Measurements from ENCODE around the gene ROPN1B.
"Not testable (repeated sequence)": the region's sequence is repeated elsewhere in the genome, so short reads cannot be mapped to it uniquely, and the experiment has no call there.

Gene ROPN1B

DNA sequence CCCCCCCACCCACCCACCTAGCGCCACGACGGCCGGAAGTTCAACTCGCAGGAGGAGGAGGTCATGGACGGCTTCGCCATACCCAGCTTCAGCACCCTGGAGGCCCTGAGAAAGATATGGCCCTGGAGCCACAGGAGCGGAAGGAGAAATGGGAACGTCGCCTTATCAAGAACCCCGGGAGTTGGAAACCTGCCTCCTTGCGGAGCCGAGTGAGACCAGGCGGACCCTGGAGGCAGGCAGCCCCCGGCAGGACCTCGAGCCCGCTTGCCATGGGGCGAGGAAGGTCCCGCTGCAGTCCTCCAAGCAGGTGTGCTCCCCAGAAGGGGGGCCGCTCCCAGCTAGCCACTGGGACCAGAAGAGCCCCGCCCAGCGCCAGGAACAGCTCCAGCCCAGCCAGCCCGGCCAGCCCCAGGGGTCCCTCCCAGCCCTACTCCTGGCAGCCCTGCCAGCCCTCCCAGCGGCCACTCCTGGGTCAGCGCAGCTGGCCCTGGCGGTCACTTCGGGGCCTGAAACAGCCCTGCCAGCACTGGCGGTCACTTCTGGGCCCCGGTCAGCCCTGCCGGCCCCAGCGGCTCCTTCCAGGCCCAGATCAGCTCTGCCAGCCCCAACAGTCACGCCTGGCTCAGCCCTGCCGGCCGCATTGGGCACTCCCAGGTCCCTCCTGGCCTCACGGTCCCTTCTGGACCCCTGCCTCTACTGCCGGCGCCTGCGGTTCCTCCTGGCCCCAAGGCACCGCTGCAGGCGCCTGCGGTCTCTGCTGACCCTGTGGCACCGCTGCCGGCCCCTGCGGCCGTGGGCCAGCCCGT is 10.3 kb upstream of the ROPN1B start:
- H3K36me3 ChIP-seq (replicated peaks): no peaks in the 10 kb centered on the region
- no peak overlapping the region for H3K27ac ChIP-seq
- H3K27me3 ChIP-seq (replicated peaks): peaks cover 2% of the 10 kb centered on the region
- TF ChIP-seq, protein P1, sequence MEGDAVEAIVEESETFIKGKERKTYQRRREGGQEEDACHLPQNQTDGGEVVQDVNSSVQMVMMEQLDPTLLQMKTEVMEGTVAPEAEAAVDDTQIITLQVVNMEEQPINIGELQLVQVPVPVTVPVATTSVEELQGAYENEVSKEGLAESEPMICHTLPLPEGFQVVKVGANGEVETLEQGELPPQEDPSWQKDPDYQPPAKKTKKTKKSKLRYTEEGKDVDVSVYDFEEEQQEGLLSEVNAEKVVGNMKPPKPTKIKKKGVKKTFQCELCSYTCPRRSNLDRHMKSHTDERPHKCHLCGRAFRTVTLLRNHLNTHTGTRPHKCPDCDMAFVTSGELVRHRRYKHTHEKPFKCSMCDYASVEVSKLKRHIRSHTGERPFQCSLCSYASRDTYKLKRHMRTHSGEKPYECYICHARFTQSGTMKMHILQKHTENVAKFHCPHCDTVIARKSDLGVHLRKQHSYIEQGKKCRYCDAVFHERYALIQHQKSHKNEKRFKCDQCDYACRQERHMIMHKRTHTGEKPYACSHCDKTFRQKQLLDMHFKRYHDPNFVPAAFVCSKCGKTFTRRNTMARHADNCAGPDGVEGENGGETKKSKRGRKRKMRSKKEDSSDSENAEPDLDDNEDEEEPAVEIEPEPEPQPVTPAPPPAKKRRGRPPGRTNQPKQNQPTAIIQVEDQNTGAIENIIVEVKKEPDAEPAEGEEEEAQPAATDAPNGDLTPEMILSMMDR (IDR thresholded peaks at IDR 0.05; ENCODE audit: low read depth, low read length, missing control alignments): no peak
- no peak for DNase-seq
- no peak overlapping the region for H3K4me3 ChIP-seq (ENCODE audit: low read depth, low read length)
- in situ Hi-C loops (cut with HindIII; ENCODE audit: low pct_ligation_motif_present, low sequenced_read_pairs): no loop called here

DNA sequence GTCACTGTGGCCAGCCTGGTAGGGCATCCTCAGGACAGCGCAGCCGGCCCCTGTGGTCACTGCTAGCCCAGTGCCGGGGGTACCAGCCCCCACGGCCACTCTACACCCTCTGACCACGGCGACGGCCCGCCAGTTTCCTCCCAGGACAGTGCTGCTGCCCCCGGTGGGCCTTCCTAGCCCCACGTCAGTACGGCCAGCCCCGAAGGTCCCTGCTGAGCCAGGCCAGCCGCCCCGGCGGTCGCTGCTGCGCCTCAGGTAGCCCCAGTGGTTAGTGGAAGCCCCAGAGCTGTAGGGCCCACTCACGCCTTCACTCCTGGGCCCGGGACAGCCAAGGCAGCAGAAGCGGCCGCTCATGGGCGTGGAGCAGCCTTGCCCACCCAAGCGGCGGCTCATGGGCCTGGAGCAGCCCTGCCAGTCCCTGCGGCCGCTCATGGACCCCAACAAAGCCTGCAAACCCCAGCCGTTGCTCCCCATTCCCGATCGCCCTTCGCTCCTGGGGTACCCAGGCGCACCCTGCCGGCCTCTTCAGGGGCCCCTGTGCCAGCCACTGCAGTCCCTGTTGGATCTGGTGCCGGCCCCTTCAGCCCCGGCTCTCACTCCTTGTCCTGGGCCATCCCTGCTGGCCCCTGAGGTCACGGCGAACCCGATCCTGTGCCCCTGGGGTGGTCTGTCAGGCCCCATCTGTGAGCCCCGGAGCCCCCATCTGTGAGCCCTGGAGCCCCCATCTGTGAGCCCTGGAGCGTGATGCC is 9.5 kb upstream of the ROPN1B start:
- in situ Hi-C loops (cut with HindIII; ENCODE audit: low pct_ligation_motif_present, low sequenced_read_pairs): no loop called here
- no peak for DNase-seq
- no peaks in the 10 kb centered on the region for H3K36me3 ChIP-seq (replicated peaks)
- H3K4me3 ChIP-seq (ENCODE audit: low read depth, low read length): no peak overlapping the region
- no peak overlapping the region for H3K27ac ChIP-seq
- TF ChIP-seq, protein P1 (IDR thresholded peaks at IDR 0.05; ENCODE audit: low read depth, low read length, missing control alignments): no peak
- H3K27me3 ChIP-seq (replicated peaks): peaks cover 2% of the 10 kb centered on the region

DNA sequence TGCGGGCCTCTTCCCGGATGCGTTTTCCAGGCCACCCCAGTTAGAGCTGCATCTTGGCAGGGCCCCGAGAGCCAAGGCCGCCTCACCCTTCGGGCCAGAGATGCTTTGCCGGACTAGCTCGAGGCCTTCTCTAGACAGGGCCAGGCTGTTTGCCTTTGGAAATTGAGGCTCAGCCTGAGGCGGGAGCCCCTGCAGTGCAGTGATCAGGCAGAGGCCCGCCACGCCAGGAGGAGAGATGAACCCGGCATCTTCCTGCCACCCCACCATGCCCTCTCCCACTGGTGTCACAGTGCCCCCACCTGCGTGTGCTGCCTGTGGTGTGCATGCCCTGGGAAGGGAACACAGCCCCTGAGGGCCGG is 8.9 kb upstream of the ROPN1B start:
- no peak overlapping the region for H3K27ac ChIP-seq
- no peak for DNase-seq
- in situ Hi-C loops (cut with HindIII; ENCODE audit: low pct_ligation_motif_present, low sequenced_read_pairs): no loop called here
- H3K4me3 ChIP-seq (ENCODE audit: low read depth, low read length): no peak overlapping the region
- TF ChIP-seq, protein P1 (IDR thresholded peaks at IDR 0.05; ENCODE audit: low read depth, low read length, missing control alignments): no peak
- peaks cover 2% of the 10 kb centered on the region for H3K27me3 ChIP-seq (replicated peaks)
- no peaks in the 10 kb centered on the region for H3K36me3 ChIP-seq (replicated peaks)

DNA sequence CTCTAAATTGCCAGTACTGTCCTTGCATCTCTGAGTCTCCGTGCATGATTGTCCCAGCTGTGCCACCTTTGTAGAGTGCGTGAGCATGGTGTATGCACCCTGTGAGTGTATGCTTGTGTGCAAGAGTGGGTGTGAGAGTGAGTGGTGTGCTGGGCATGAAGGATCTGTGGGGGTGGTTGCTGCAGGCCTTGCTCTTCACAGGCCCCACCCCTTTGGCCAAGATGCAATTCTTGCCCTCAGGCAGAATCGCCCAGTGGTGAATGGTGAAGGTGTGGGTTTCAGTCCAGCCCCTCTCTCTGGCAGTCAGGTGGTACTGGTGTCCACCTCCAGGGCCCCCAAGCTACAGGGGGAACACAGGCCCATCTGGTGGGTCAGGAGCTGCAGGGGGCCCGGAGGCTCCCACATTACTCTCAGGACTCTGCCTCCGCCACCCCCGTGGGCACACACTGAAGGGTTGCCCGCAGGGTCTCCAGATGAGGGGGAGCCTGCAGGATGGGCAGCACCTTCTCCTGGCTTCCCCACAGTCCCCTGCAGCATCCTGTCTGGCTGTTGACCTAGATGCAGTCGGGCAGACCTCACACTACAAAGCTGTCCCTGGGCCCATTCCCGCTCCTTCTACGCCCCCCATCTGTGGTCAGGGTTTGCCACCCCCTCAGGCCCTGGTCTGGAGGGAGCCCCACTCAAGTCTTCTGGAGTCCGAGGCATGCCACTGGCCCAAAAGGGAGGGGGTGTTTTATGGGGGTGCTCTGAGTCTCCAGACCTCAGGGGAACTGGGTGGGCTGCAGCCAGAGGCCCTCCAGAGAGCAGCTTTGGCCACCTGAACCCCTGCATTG is 8.3 kb upstream of the ROPN1B start:
- no peak for DNase-seq
- Histone ChIP-seq H3K27ac (no peak overlapping the region), H3K36me3 (replicated peaks) (no peaks in the 10 kb centered on the region), H3K27me3 (replicated peaks) (peaks cover 2% of the 10 kb centered on the region), H3K4me3 (ENCODE audit: low read depth, low read length) (no peak overlapping the region)
- in situ Hi-C loops (cut with HindIII; ENCODE audit: low pct_ligation_motif_present, low sequenced_read_pairs): no loop called here
- TF ChIP-seq, protein P1 (IDR thresholded peaks at IDR 0.05; ENCODE audit: low read depth, low read length, missing control alignments): no peak

DNA sequence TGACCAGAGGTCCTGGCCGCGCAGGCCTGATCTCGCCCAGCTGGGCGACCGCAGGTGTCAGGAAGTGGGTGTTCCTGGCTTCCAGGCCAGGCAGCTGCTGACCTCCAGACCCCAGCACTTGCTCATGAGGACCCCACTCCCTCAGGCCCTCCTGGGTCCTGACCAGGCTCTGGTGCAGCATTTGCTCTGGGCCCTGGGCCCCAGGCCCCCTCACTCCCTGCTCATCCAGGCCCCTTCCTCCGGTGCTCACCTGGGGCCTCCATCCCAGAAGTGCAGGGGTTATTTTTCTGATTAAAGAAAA is 7.7 kb upstream of the ROPN1B start:
- DNase-seq: no peak
- Histone ChIP-seq H3K4me3 (ENCODE audit: low read depth, low read length) (no peak overlapping the region), H3K27me3 (replicated peaks) (peaks cover 4% of the 10 kb centered on the region), H3K36me3 (replicated peaks) (no peaks in the 10 kb centered on the region), H3K27ac (no peak overlapping the region)
- TF ChIP-seq, protein P1 (IDR thresholded peaks at IDR 0.05; ENCODE audit: low read depth, low read length, missing control alignments): no peak
- in situ Hi-C loops (cut with HindIII; ENCODE audit: low pct_ligation_motif_present, low sequenced_read_pairs): no loop called here

DNA sequence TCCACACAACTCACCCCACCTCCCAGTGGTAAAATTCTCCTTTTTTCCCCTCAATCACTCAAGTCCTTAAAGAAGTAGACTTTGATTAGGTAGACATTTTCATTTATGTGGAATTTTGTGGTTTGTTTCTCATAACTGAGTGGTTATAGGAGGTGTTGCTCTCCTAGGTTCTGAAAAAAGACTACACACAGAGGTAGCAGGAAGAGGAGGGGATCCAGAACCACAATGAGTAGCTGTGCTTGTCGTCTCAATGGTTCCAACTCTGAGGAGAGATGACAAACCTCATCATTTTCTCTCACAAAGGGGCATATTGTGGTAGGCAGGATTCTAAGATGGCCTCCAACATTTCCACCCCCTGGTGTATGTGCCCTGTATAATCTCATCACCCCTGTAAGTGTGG is 5.1 kb upstream of the ROPN1B start:
- H3K36me3 ChIP-seq (replicated peaks); H3K4me3 ChIP-seq (ENCODE audit: low read depth, low read length); DNase-seq; in situ Hi-C loops (cut with HindIII; ENCODE audit: low pct_ligation_motif_present, low sequenced_read_pairs); H3K27ac ChIP-seq: not testable (repeated sequence)
- H3K27me3 ChIP-seq (replicated peaks): peaks cover 11% of the 10 kb centered on the region
